GM12875 (cell line): ENCODE results near the gene SMC5.

Source experiments
- H3K4me3 ChIP-seq: one replicate; pipeline ENCODE4 v1.5.1; 2011; ENCODE audit warnings: low read depth, low read length, control low read depth
- TF ChIP-seq, protein P1 (sequence below): IDR thresholded peaks from 2 replicates; pipeline ENCODE4 v1.5.1; 2011; ENCODE audit warnings: low read depth, mild to moderate bottlenecking, control low read depth, inconsistent platforms, low read length, moderate library complexity, borderline replicate concordance; ENCODE audit not compliant: insufficient read depth

SMC5 gene

DNA sequence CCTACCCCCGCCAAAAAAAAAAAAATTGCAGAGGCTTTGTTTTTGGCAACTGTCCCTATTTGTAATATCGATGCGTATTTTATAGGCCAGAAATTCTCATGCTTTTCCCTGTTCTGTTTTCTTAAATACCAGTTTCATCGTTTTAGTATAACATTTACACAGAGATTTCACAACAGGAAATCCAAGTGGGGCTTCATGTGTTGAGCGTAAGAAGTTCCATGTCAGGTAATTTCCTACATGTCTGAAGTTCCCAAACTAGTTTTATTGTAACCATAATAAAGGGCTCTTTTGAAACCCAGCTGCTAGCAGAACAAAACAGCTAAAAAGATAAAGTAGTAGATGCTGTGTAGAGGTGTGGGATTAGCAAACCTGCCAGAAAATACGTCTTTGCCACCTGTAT is 4.2 kb downstream of the SMC5 start:
- H3K4me3 ChIP-seq = no peak overlapping the region
- TF ChIP-seq, protein P1, sequence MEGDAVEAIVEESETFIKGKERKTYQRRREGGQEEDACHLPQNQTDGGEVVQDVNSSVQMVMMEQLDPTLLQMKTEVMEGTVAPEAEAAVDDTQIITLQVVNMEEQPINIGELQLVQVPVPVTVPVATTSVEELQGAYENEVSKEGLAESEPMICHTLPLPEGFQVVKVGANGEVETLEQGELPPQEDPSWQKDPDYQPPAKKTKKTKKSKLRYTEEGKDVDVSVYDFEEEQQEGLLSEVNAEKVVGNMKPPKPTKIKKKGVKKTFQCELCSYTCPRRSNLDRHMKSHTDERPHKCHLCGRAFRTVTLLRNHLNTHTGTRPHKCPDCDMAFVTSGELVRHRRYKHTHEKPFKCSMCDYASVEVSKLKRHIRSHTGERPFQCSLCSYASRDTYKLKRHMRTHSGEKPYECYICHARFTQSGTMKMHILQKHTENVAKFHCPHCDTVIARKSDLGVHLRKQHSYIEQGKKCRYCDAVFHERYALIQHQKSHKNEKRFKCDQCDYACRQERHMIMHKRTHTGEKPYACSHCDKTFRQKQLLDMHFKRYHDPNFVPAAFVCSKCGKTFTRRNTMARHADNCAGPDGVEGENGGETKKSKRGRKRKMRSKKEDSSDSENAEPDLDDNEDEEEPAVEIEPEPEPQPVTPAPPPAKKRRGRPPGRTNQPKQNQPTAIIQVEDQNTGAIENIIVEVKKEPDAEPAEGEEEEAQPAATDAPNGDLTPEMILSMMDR = no peak

DNA sequence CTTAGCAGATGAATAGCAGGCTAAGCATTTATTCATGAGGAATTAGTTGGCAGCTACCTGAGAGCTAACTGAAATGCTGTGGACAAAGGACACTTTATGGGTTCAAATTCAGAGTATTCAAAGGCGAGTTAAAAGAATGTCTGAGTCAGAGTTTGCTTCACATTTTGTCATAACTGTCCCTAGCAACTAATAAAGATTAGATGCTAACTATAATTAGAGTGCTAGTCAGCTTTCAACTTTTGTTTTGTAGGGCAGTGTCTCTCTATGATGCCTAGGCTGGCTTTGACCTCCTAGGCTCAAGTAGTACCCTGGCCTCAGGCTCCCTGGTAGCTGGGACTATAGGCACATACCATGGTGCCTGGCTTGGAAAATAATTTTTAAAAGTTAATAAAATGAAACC is 4.6 kb downstream of the SMC5 start:
- TF ChIP-seq, protein P1 = no peak
- H3K4me3 ChIP-seq = no peak overlapping the region

DNA sequence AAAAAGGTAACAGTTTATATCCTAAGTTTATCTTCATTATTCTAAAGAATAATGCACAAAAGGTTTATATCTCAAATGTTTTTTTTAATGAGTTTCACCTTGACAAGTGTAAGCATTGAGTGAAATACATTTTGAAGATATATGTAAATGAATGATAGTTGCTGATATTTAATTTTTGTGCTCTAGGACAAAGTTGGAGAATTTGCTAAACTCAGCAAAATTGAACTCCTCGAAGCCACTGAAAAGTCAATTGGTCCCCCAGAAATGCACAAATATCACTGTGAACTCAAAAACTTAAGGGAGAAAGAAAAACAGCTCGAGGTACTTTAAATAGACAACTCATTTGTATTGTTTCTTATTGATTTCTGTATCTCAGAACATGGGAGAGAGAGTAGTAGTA is 19.5 kb downstream of the SMC5 start:
- H3K4me3 ChIP-seq = no peak overlapping the region
- TF ChIP-seq, protein P1 = no peak

DNA sequence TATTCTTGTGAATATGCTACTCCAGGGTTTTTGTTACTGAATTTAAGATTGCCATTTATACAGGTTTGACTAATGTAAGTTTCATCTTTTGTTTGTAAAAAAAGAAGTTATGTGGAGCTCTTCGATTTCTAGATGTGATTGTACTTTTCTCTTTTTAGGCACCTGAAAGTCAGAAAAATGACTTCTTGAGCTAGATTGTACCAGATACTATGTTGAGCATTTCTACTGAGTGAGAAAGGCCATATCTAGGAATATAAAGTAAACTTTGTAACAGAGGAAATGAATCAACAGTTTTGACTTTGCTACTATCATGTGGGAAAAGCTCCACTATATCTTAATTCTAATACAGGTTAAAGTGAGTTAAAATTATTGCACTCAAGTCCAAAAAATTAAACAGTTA is 25.1 kb downstream of the SMC5 start:
- no peak overlapping the region for H3K4me3 ChIP-seq
- TF ChIP-seq, protein P1 = no peak

DNA sequence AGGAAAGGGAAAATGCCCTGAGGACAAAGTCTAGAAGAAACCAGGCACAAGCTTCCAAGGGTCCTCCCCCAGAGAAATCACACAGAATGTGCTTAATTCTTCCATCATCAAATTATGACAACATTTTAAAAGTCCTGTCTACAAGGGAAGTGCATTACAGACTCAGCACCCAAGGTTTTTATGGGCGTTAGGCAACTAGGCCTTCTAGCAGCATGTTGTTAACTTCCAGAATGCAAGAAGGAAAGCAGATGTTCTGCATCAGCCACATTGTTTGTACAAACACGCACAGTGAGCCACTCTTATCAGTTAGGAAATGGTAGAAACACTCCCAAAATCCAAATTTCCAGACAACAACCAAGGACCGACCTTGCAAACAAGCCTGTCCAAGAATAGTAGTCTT is 26.5 kb downstream of the SMC5 start:
- H3K4me3 ChIP-seq = no peak overlapping the region

DNA sequence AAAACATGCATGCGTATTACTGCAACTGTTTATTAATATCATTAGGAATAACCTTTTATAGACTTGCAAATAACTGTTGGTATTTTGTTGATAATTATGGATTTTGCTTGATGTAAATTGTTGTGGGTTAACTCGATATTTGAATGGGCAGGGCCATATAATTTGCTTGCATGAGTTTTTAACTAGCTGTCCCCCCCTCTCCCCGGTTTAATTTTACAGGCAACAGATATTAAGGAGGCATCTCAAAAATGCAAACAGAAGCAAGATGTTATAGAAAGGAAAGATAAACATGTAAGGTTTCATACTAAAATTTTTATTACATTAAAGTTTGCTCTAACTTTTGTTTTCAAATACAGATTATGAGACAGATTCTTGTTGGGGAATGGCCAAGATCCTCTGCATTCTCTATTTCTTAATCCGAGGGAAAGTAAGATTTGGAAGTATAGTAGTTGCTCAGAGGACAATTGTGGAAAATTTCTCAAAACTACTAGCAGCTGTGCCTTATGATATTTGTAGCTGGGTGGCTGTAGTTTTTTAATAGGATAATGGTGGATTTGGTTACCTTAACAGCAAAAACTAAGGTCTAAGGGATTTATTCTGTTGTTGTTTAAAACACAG is 27.3 kb downstream of the SMC5 start:
- H3K4me3 ChIP-seq = no peak overlapping the region
- TF ChIP-seq, protein P1 = no peak

More for the DNA sequence above, 26.5 kb downstream of the SMC5 start:
- TF ChIP-seq, protein P1 = no peak

DNA sequence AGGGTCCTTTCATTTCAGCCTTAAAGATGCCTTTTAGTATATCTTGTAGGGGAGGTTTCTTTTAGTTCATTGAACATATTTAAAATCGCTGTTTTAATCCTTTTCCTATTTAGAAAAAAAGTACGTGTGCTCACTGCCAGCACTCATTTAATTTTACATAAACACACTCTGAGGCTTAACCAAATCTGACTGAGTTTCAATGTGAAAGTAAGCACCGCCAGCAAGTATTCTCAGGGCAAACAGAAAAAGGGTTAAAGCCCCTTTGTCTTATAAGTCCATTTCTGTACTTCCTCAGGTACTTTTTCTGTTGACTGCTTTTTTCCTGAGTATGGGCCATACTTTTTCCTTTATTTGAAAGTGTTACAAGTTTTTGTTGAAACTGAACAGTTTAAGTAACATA is 31.8 kb downstream of the SMC5 start:
- TF ChIP-seq, protein P1 = no peak
- H3K4me3 ChIP-seq = no peak overlapping the region
